ENCODE data around the gene PGLYRP4. TPM values are rescaled to one million over a fixed set of nuclear protein-coding genes. Genes with fewer than 3 reads are reported as not detected.

PGLYRP4 gene
- polyA plus RNA-seq, 6 donors from 2014 or later = not detected

DNA sequence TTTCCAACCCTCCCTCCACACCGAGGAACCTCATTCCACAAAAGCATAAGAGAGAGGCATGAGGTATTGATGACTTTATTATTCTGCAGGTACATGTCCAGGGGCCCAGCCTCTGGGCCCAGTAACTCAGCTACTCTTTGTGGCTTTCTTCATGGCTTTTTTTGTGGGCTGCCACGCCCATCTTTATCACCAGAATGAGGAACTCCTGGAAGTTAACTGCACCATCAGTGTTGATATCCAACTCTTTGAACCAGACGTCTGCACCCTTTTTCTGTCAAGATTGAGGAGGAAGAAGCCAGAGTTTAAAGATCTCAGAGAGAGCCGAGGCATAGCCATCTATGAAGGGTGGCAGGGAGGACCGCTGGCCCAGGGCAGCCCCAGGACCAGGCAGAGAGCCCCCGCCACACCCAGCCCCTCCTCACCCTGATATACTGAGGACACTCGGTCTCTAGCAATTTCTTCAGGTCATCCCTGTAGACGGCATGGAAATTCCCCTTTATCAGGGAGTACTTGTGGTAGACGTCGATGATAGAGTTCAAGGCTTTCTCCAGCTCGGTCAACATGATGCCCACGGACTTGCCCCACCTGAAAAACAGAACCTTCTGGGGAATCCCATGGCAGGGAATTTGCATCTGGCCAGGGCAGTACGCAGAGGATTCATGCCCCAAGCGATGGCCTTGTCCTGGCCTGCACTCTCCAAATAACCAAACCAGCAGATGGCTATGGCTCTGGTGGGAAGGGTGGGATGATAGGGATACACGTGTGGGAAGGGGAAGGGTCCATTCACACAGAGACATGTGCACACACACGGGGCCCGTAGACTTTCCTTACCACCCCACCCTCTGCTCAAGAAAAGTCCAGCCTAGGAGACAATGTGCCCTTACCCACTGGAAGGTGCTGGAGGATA lies 41.6 kb upstream of the PGLYRP4 start:
- ATAC-seq (ENCODE audit: low read depth in 2 of 2) (no peak), DNase-seq (no peak)
- Mint-ChIP-seq H3K9me3 (no peaks in the 10 kb centered on the region), H3K27me3 (peaks cover 17 to 54% (median 46%) of the 10 kb centered on the region in 3 donors), H3K4me3 (no peak overlapping the region), H3K36me3 (no peaks in the 10 kb centered on the region), H3K27ac (no peak overlapping the region), H3K4me1 (no peaks in the 10 kb centered on the region)

DNA sequence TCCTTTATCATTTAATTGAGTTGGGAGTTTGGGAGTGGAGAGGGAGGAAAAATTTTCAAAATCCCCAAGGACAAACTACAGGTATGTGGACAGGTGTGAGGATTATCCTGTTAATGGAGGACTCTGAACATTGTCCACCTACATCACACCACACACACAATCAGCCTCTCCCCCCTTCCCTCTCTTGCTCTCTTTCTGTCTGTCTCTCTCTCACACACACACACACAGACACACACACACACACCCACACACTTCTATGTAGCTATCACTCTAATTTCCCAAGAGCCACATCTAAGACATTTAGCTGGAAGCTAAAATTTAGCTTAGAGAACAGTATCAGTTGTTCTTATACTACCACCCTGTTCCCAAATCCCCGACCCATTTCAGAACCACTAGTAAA lies 40.8 kb upstream of the PGLYRP4 start:
- Mint-ChIP-seq H3K27ac (no peak overlapping the region), H3K4me1 (no peaks in the 10 kb centered on the region), H3K27me3 (peaks cover 25 to 46% (median 39%) of the 10 kb centered on the region in 3 donors), H3K4me3 (no peak overlapping the region), H3K9me3 (no peaks in the 10 kb centered on the region), H3K36me3 (no peaks in the 10 kb centered on the region)
- ATAC-seq (ENCODE audit: low read depth in 2 of 2) (no peak), DNase-seq (no peak)

DNA sequence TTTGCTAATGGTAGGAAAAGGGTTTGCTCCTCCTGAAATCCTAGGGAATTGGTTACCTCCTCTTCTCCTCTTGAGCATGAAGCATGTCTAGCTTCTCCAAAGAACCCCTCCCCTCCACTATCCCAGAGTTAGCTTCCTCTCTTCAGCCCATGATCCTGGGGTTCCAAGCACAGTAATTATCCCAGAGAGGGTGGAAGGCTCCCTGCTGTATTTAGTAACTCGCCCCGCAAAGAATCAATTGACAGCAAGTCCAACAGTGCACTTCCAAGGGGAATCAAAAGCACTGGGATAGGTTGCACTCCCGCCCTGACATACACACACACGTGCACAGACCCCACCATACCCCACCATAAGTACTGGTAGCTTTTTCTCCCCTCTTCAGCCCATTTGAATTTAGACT lies 39.1 kb upstream of the PGLYRP4 start:
- no peaks in the 10 kb centered on the region for H3K4me1 Mint-ChIP-seq
- DNase-seq (no peak), ATAC-seq (ENCODE audit: low read depth in 2 of 2) (no peak)
- H3K27me3 Mint-ChIP-seq = peaks cover 25 to 32% (median 31%) of the 10 kb centered on the region in 3 donors
- H3K27ac Mint-ChIP-seq = no peak overlapping the region
- H3K36me3 Mint-ChIP-seq = no peaks in the 10 kb centered on the region
- no peak overlapping the region for H3K4me3 Mint-ChIP-seq
- H3K9me3 Mint-ChIP-seq = peaks cover 0 to 4% (median 2%) of the 10 kb centered on the region in 7 donors

DNA sequence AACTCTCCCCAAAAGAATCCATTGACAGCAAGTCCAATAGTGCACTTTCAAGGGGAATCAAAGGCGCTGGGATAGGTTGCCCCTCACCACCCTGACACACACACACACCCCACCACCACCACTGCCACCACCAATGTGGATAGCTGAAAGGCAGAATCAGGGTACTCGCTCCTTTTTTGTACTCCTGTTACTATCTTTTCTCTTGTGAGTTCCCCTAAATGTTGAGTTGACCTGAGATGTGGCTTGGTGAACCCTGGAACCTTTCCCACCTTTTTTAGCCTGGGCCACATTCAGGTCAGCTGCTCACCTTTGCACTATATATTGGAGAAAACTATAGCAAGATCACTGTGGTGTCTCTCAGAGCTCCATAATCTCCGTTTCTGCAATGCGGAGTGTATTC lies 38.4 kb upstream of the PGLYRP4 start:
- H3K36me3 Mint-ChIP-seq = no peaks in the 10 kb centered on the region
- DNase-seq (no peak), ATAC-seq (ENCODE audit: low read depth in 2 of 2) (no peak)
- no peak overlapping the region for H3K27ac Mint-ChIP-seq
- peaks cover 1 to 11% (median 5%) of the 10 kb centered on the region in 7 donors for H3K9me3 Mint-ChIP-seq
- no peak overlapping the region for H3K4me3 Mint-ChIP-seq
- H3K27me3 Mint-ChIP-seq = peaks cover 21 to 39% (median 39%) of the 10 kb centered on the region in 3 donors
- H3K4me1 Mint-ChIP-seq = no peaks in the 10 kb centered on the region

DNA sequence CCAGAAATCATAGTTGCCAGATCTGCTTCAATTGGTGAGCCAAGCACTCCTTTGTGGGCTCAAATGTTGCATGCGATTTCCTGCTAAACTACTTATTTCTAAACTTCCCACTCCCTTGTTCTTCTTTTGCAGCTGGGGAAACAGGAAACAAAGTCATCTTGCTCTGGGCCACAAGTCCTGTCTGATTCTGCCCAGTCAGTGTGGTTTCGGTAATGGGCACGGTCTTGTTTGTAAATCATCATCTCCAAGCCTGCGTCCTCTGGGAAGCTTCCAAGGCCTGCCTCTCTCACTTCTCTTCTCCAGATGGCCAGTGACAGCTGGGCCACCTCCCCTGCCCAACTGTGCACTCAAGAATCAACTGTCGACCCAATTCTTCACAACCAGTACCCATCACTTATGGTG lies 37.9 kb upstream of the PGLYRP4 start:
- no peak for DNase-seq
- H3K36me3 Mint-ChIP-seq = no peaks in the 10 kb centered on the region

DNA sequence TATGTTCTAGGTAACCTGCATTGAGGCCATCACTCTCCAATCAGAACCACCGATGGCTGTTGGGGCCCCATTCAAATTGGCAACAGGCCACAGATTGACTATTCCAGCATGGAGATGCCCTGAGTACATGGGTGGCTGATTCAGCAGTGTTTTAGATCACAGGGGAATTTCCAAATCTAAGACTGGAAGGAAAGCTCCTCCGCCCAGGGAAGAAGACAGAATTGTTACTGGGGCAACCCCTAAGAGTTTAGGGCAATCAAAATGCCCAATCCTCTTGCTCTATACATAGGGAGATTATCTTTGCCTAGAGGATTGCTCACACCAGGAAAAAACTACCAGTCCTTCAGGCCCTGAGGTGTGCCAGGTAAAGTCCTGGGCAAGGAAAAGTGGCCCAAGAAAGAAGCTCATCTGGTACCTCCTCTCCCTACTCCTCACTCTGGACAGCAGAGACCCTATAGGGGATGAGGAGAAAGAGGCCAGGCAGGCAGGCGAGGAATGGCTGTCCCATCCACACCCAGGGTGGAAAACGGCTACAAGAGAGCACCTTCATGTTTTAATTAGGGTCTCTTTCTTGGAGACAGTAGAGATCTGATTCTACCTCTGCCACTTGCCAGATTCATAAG lies 36.4 kb upstream of the PGLYRP4 start:
- no peak for DNase-seq
- Mint-ChIP-seq H3K4me3 (no peak overlapping the region), H3K27me3 (peaks cover 27 to 42% (median 35%) of the 10 kb centered on the region in 3 donors), H3K36me3 (no peaks in the 10 kb centered on the region), H3K4me1 (no peaks in the 10 kb centered on the region), H3K9me3 (peaks cover 8 to 23% (median 14%) of the 10 kb centered on the region in 7 donors), H3K27ac (no peak overlapping the region)
- no peak for ATAC-seq (ENCODE audit: low read depth in 2 of 2)

More for the DNA sequence above, 37.9 kb upstream of the PGLYRP4 start:
- Mint-ChIP-seq H3K27me3 (peaks cover 21 to 41% (median 40%) of the 10 kb centered on the region in 3 donors), H3K4me1 (no peaks in the 10 kb centered on the region), H3K9me3 (peaks cover 3 to 16% (median 10%) of the 10 kb centered on the region in 7 donors), H3K27ac (no peak overlapping the region), H3K4me3 (no peak overlapping the region)
- no peak for ATAC-seq (ENCODE audit: low read depth in 2 of 2)

DNA sequence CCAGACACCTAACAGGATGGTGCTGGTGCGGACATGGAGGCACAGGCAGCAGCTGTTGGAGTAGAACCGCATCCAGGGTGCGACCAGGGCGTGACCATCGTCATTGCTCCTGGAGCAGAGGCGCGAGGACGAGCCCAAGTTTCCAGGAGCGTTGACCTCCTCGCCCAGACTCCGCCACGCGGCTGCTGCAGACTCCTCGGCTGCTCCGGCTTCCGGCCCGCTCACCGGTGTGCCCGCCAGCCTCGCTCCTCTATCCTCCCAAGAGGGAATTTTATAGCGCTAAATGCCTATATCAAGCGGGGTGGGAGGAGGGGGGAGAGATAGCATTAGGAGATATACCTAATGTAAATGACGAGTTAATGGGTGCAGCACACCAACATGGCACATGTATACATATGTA lies 32.1 kb upstream of the PGLYRP4 start:
- no peaks in the 10 kb centered on the region for H3K36me3 Mint-ChIP-seq
- no peaks in the 10 kb centered on the region for H3K4me1 Mint-ChIP-seq
- ATAC-seq (ENCODE audit: low read depth in 2 of 2) (no peak), DNase-seq (no peak)
- H3K9me3 Mint-ChIP-seq = peaks cover 8 to 28% (median 14%) of the 10 kb centered on the region in 7 donors
- H3K27ac Mint-ChIP-seq = no peak overlapping the region
- H3K27me3 Mint-ChIP-seq = peaks cover 30 to 43% (median 31%) of the 10 kb centered on the region in 3 donors
- H3K4me3 Mint-ChIP-seq = no peak overlapping the region

DNA sequence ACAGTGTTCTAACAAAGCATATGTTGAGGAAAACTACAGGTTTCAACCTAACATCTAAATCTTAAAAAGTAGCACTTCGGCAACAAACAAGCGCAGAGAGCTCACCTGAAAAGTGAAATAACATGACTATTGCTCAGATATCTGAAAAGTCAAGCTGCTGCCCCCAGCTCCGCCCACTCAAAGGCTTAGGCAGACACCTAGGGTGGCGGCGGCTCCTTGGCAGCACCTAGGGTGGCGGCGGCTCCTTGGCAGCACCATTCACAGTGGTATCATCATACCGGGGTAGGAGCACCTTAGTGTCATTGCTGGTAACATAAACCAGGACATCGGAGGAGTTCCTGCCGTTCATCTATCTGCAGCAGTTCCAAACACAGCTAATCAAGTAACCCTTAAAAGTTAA lies 30.9 kb upstream of the PGLYRP4 start:
- peak overlapping the region in 1 of 6 donors; percentile 50 for H3K27ac Mint-ChIP-seq
- H3K9me3 Mint-ChIP-seq = peaks cover 8 to 28% (median 14%) of the 10 kb centered on the region in 7 donors
- no peaks in the 10 kb centered on the region for H3K4me1 Mint-ChIP-seq
- no peaks in the 10 kb centered on the region for H3K36me3 Mint-ChIP-seq
- no peak for DNase-seq
- H3K27me3 Mint-ChIP-seq = peaks cover 25 to 43% (median 30%) of the 10 kb centered on the region in 3 donors
- no peak overlapping the region for H3K4me3 Mint-ChIP-seq
- ATAC-seq (ENCODE audit: low read depth in 2 of 2) = no peak

DNA sequence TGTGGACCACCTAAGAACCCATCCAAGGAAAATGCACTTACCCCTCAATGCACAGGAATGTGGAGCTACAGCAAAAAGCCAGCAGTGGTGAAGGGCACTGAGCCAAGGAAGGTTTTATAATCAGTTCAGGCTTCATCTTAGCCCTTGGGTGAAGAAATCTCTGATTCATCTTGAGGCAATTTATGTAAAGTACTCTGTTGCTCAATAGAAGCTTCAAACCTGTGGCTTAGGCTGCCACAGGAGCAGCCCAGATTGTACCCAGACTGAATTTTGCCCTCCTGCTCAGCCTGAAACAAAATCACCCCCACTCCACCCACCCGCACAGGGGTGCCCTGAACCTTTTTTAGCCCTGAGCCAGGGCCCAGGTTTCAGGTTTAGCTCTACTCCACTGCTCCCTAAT lies 26.9 kb upstream of the PGLYRP4 start, which contains the start of gene S100A12:
Gene S100A12 (minus strand): TSS at position 111 of the 400 bp plus-strand sequence. CDS start 1,029 bp downstream, outside the sequence.
- no peaks in the 10 kb centered on the region for H3K4me1 Mint-ChIP-seq
- peaks cover 25 to 41% (median 34%) of the 10 kb centered on the region in 3 donors for H3K27me3 Mint-ChIP-seq
- no peak within 1 kb of the TSS for H3K4me3 Mint-ChIP-seq
- DNase-seq = no peak
- no peak within 1 kb of the TSS for H3K27ac Mint-ChIP-seq
- H3K9me3 Mint-ChIP-seq = peaks cover 0 to 6% (median 0%) of the 10 kb centered on the region in 7 donors
- H3K36me3 Mint-ChIP-seq = no peaks in the 10 kb centered on the region
- ATAC-seq (ENCODE audit: low read depth in 2 of 2) = no peak

DNA sequence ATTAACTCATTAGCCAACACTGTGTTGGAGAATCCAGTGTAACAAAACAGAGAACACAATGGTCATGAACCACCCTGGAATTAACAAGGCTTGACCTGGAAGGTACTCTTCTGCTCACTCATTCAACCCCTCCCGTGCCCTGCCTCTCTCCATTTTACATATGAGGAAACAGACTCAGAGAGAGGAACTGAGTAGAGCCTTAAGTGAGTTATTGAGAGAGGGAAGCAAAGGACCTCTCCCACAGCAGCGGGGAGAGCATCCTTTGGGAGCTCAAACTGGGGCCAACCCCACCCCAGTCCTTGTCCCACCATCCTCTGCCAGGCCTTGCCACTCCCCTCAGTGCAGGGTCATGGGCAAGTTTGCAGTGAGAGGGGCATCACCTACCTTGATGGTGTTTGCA lies 25.4 kb upstream of the PGLYRP4 start:
- Mint-ChIP-seq H3K9me3 (peaks cover 0 to 4% (median 0%) of the 10 kb centered on the region in 7 donors), H3K36me3 (no peaks in the 10 kb centered on the region), H3K27ac (no peak overlapping the region), H3K27me3 (peaks cover 30 to 53% (median 43%) of the 10 kb centered on the region in 3 donors), H3K4me3 (no peak overlapping the region), H3K4me1 (no peaks in the 10 kb centered on the region)
- no peak for DNase-seq
- no peak for ATAC-seq (ENCODE audit: low read depth in 2 of 2)

DNA sequence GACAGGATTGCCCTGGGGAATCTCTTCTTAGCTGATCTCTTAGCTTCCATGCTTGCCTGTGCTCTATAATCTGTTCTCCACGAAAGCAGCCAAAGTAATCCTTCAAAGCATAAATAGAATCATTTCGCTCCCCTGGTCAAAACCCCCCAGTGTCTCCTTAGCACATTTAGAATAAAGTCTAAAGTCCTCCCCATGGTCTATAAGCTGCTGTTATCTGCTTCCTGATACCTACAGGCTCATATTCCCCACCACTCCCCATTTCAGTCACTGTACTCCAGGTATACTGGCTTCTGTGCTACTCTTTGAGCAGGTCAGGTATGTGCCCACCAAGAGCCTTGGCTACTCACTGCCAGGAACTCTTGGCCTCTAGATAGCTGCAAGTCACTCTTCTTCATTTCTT lies 23.9 kb upstream of the PGLYRP4 start:
- H3K4me3 Mint-ChIP-seq = no peak overlapping the region
- no peak for ATAC-seq (ENCODE audit: low read depth in 2 of 2)
- peaks cover 25 to 46% (median 36%) of the 10 kb centered on the region in 3 donors for H3K27me3 Mint-ChIP-seq
- H3K4me1 Mint-ChIP-seq = no peaks in the 10 kb centered on the region
- no peaks in the 10 kb centered on the region for H3K36me3 Mint-ChIP-seq
- DNase-seq = no peak
- H3K9me3 Mint-ChIP-seq = peaks cover 0 to 4% (median 0%) of the 10 kb centered on the region in 7 donors
- H3K27ac Mint-ChIP-seq = no peak overlapping the region

DNA sequence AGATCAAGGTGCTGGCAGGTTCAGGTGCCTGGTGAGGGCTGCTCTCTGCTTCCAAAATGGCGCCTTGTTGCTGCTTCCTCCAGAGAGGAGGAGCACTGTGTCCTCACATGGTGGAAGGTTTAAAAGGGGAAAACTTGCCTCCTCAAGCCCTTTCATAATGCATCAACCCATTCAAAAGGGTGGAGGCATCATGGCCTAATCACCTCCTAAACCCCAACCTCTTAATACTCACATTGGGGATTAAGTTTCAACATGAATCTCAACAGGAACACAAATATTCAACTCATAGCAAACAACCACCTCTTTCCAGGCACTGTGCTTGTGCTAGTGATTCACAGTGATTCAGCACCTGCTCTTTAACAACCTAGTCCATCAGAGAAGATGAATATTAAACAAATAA lies 22.6 kb upstream of the PGLYRP4 start:
- DNase-seq (no peak), ATAC-seq (ENCODE audit: low read depth in 2 of 2) (no peak)
- no peak overlapping the region for H3K27ac Mint-ChIP-seq
- no peak overlapping the region for H3K4me3 Mint-ChIP-seq
- H3K27me3 Mint-ChIP-seq = peaks cover 21 to 40% (median 36%) of the 10 kb centered on the region in 3 donors
- H3K36me3 Mint-ChIP-seq = no peaks in the 10 kb centered on the region
- no peaks in the 10 kb centered on the region for H3K4me1 Mint-ChIP-seq
- peaks cover 0 to 4% (median 0%) of the 10 kb centered on the region in 7 donors for H3K9me3 Mint-ChIP-seq

DNA sequence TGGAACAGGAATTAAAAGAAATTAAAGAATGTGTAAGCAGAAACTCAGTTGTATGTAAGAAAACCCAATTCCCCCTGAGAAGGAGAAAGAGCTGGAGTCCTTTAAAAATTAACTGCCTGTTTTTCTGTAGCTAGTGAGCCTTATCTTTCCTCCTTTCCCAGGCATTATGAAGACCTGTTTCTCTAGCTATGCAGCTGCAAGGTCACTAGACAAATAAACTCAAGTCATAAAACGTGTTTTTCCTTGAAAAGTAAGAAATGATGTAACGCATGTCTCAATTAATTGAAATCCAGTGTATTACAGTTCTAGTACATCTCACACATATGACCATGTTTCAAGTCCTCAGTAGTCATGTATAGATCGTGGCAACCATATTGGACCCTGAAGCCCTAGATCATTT lies 21.5 kb upstream of the PGLYRP4 start:
- ATAC-seq (ENCODE audit: low read depth in 2 of 2) = no peak
- DNase-seq = no peak
- peaks cover 0 to 4% (median 0%) of the 10 kb centered on the region in 7 donors for H3K9me3 Mint-ChIP-seq
- no peaks in the 10 kb centered on the region for H3K36me3 Mint-ChIP-seq
- H3K27ac Mint-ChIP-seq = no peak overlapping the region
- H3K4me1 Mint-ChIP-seq = no peaks in the 10 kb centered on the region
- peaks cover 26 to 46% (median 46%) of the 10 kb centered on the region in 3 donors for H3K27me3 Mint-ChIP-seq
- no peak overlapping the region for H3K4me3 Mint-ChIP-seq
